HG03135 (cell line): ENCODE results near the gene SYT7.
"Not testable (repeated sequence)": the region's sequence is repeated elsewhere in the genome, so short reads cannot be mapped to it uniquely, and the experiment has no call there.

Experiments used
- ATAC-seq: cut with Tn5 transposase; IDR thresholded peaks from one replicate; pipeline ENCODE4 v1.9.1; 2021; ENCODE audit warnings: mild to moderate bottlenecking, moderate library complexity; ENCODE audit not compliant: unreplicated experiment

The SYT7 gene

GRCh38 chr11:61482513-61482912, 98.4 kb downstream of the SYT7 start:
- ATAC-seq = no peak

GRCh38 chr11:61481806-61482205, 99.1 kb downstream of the SYT7 start:
- ATAC-seq = no peak

- no peak for ATAC-seq
Observed at GRCh38 chr11:61480994-61481335, 99.9 kb downstream of the SYT7 start.

- no peak for ATAC-seq
Observed at GRCh38 chr11:61480261-61480993, 100.4 kb downstream of the SYT7 start.

- ATAC-seq = not testable (repeated sequence)
Observed at GRCh38 chr11:61479360-61480058, 101.4 kb downstream of the SYT7 start.

GRCh38 chr11:61477727-61478148, 103.1 kb downstream of the SYT7 start:
- no peak for ATAC-seq

- no peak for ATAC-seq
Observed at GRCh38 chr11:61477126-61477525, 103.8 kb downstream of the SYT7 start.

GRCh38 chr11:61476371-61476770, 104.5 kb downstream of the SYT7 start:
- no peak for ATAC-seq

GRCh38 chr11:61475433-61475832, 105.4 kb downstream of the SYT7 start:
- ATAC-seq = no peak

GRCh38 chr11:61474013-61474643, 106.7 kb downstream of the SYT7 start:
- ATAC-seq = no peak

GRCh38 chr11:61473370-61474012, 107.4 kb downstream of the SYT7 start:
- no peak for ATAC-seq

- no peak for ATAC-seq
Observed at GRCh38 chr11:61472868-61473267, 108.0 kb downstream of the SYT7 start.

GRCh38 chr11:61472282-61472681, 108.6 kb downstream of the SYT7 start:
- ATAC-seq = no peak

- ATAC-seq = no peak
Observed at GRCh38 chr11:61468002-61468401, 112.9 kb downstream of the SYT7 start.

GRCh38 chr11:61467602-61468001, 113.3 kb downstream of the SYT7 start:
- not testable (repeated sequence) for ATAC-seq
